GM21737 (cell line): Measurements from ENCODE around the gene NLRP1.

Experiments used
- ATAC-seq: cut with Tn5 transposase; IDR thresholded peaks from one replicate; pipeline ENCODE4 v1.9.1; 2021; ENCODE audit warnings: mild to moderate bottlenecking, moderate library complexity; ENCODE audit not compliant: unreplicated experiment

NLRP1 gene

DNA sequence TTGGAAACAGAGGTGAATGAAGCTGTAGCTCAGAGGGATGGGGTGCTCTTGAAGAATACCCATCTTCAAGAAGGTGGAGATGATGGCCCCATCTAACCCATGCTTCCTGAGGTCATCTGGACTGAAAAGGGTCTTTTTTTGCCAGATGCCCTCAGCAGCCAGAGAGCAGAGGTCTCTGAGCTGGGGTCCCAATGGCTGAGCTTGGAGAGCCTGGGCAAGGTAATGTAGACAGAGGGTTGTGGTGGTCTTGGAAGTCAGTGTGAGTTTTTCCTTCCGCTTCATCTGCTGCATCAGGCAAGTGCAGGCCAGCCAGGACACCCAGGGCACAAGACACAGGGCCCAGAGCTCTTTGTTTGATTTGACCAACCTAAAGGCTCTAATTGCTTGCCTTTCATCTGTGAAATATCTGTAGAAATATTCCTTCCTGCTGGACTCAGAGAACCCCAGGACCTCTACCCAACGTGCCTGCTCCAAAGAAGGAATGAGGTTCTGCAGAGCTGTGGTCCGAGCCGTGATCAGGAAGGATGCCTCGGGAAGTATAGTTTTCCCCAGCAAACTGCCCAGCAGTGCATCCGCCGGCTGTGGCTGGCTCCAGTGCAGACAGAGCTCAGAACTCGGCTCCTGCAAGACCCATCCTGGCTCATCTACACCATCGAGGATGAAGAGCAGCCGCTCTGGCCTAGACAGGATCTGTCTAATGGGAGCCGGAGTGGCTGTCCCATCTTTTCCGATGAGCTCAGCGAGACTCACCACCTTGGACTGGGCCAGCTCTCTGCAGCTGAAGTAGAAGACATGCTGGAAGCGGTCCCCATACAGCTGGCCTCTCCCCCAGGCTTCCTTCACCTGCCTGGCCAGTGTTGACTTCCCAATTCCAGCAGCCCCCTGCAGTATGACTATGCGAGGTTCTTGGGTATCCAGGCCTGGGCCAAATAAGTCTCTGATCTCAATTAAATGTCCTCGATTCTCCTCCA is 25.2 kb downstream of the NLRP1 start:
- no peak for ATAC-seq

DNA sequence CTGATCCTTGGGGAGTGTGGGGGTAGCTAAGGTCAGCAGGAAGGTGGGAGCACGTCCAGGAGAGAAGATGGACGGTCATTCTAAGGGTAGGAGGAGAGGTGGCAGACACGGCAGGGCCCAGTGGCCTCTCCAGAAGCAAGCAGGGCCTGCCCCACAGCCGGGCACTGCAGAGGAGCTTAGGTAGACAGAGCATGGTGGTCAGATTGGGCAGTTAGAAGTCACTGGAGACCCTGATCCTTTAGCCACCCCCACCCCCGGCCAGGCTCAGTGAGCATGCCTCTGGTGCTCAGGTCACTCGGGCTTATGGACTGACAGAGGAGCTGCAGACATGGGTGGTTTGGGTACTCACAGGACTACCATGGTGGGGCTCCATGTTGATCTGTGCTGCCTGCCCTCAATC is 26.3 kb downstream of the NLRP1 start:
- ATAC-seq: no peak

DNA sequence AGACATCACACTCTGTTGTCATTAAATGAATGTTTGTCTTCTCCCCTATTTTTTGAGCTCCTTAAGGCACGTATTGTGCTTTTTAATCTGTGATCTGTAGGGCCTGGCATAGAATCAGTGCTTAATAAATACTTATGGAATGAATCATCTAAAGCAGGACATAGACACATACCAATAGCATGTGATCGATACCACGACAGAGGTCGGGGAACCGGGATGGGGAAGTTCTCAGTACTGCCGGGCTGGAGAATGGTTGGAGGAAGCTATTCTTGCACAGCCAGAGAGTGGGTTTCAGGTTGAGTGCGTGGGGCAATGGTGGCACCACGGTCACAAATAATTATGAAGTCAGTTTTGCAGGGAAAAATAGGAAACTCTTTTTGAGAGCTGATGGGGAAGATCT is 26.8 kb downstream of the NLRP1 start:
- ATAC-seq: no peak

DNA sequence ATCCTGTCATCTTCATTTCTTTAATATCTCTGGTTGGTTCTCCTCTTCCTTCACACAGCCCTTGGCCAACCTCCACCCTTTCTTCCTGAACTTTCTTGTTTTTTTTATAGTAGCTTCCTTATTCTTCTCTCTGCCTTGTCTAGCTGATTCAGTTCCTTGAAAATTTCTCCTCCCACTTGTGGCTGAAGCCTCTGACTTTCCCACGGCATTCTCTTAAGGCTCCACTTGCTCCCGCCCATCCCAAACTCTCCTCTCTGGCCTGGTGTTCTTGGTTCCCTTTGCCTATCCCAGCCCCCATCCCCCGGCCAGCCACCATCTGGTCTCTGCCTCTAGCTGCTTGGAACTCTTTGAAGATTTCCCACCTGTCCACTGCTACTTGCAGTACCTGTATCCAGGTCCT is 29.1 kb downstream of the NLRP1 start:
- ATAC-seq: no peak

DNA sequence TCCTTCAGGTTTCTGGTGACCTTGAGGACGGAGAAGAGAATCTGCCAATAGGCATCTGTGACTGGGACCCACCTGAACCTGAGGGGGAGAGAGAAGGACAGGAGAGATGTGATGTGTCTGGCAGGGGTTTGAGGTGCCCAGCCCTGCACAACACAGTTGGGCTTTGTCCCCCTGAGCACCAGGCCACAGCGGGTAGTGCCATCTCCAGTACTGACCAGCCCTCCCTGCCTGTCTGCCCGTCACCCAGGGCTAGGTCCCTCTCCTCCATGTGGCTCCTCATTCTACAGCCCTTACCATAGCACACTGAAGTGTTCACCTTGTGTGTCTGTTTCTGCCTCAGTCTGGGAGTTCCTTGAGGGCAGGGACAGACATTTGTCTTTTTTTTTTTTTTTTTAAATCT is 30.8 kb downstream of the NLRP1 start:
- no peak for ATAC-seq

DNA sequence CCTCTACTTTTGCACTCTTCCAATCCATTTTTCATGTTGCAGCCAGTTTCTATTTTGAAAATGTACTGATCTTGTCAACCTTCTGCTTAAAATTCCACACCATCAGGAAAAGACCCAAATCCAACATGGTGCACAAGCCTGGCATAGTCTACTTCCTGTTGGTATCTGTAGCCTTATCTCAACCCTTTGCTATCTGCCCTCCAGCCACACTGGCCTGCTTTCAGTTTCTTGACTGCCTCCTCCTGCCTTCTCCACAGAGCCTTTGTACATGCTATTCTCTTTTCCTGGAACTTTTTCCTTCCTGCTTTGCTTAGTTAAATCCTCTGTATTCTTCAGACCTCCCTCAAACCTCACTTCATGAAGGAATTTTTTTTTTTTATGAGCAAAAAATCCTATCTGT is 31.5 kb downstream of the NLRP1 start:
- ATAC-seq: no peak

DNA sequence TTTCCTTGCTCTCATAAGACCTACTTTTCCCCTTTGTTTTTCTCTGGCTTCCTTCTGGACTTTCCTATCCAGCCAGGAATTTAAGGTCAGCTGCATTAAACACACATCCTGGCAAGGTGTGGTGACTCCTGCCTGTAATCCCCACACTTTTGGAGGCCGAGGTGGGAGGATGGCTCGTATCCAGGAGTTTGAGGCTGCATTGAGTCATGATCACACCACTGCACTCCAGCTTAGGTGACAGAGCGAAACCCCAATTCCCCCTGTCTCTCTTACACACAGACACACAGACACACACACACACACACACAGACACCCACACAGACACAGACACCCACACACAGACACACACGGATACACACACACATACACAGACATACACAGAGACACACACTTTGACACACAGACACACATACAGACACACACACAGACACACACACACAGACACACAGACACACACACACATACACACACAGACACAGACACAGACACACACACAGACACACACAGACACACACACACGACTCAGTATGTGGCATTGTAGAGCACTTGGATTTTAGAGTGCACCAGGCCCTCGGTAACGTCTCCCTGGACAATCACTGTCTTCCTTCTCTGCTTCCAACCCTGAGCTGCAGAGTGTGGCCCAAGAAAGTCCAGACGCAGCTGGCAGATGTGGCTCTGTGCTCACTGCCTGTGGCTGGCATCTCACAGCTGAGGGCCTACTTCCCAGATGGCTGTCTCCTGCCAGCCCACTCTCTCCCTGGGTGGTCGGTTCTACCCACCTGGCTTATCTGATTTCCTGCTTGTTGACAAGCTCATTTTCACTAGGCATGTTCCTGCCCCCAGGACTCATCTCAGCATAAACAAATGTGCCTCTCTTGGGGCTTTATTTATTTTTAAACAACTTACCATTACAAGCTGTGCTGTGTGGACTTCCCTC is 39.0 kb downstream of the NLRP1 start:
- no peak for ATAC-seq

DNA sequence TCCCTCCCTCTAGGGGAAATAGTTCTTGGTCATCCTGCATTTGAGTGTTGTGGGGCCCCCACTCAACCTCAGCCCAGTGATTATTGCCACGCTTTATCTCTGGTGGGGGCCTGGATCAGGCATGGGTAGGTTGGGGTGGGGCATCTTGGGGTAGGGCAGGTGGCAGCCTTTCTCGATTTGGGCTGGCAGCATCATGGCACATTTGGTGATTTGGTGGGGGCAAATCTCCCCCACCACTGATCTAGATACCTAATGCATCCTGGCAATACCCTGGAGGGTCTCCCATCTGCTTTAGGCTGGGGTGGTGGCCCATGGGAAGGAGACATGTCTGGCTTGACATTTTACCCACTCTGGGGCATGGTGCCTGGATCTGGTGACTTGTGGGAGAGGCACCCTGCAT is 40.2 kb downstream of the NLRP1 start:
- no peak for ATAC-seq

DNA sequence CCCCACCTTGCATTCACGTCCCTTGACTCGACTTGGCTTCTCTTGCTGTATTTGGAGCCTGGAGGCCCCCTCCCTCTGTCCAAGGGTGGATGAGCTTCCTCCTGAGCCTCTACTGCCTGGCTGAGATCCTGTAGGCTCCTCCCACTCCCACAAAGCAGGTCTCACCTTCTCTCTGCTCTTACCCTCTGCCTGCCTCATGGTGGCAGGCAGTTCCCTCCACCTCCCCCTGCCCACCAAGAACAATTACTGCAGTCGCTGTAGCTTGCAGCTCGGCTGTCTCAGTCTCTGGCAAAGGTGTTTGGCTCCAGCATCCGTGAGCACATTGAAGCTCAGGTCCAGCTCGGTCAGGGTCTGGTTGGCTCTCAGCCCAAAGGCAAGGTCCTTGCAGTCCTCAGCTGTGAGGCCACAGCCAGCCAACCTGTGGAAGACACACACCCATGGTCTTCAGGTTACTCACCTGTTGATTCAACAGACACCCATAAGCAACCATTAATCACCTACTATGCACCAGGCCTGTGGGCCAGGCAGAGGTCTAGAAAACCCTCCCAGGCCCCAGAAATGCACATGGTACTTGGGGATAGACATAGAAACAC is 42.6 kb downstream of the NLRP1 start:
- ATAC-seq: no peak

DNA sequence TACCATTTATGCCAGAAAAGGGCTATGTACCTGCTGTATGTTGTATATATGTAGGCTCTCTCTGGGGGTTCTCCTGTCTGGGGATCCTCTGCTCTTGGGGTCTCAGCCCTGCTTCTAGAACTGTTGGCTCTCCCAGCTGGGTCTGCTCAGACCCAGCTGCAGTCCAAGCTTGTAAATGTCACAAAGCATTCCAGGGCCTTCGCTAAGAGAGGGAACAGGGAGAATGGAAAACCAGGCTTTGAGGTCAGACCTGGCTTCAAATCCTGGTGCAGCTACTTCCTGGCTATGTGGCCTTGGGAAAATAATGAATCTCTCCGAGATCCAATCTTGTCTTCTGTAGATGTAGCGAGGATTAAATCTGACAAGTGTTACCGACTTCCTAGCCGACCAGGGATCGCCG is 44.0 kb downstream of the NLRP1 start:
- no peak for ATAC-seq

DNA sequence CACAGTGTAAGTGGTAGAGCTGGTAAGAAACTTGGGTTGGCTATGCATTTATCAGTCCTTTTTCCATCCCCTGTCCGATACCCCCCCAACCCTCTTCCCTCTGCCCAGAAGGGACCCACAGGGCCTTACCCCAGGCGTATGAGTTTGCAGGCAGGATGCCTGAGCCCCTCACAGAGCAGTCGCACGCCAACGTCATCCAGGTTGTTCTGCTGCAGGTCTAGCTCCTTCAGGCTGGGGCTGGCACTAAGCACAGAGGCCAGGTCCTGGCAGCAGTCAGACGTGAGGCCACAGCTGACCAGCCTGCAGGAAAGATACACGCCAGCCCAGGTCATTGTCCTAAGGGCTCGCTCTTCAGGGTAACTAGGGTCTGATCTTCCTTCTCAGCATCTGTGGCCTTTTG is 45.0 kb downstream of the NLRP1 start:
- ATAC-seq: no peak

DNA sequence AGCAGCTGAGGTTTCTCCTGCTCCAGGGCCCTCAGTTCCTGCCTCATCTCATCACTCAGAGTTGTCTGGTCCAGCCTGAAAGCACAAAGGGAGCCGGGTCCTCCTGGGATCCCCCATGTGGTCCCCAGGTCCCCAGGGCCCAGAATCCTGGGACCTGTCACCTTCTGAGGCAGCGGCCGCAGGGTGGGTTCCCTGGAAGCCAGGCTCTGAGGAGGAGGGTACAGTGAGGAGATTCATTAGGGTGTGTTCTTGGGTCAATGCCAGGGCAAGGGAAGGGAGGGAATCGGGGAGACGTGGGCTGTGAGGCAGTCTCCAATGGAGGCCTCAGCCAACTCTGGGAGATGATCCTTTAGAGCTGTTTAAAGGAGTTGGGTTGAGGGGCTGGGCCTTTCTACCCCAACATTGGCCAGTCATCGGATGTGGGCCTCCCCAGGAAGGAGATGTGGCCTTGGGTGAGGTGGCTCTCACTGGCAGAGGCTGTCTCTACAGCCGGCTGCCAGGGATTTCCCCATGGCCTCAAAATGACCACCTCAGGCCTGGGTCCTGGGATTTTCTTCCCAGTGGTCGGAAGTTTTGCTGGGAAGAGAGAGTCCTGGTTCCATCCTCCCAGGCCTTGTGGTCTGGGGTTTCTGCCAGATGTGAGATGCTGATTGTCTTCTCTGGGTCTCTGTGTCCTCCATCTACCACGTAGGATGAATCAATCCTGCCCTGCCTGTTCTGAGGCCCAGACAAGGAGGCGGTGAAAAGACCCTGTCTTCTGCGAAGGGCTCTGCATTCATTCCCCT is 47.3 kb downstream of the NLRP1 start:
- no peak for ATAC-seq

DNA sequence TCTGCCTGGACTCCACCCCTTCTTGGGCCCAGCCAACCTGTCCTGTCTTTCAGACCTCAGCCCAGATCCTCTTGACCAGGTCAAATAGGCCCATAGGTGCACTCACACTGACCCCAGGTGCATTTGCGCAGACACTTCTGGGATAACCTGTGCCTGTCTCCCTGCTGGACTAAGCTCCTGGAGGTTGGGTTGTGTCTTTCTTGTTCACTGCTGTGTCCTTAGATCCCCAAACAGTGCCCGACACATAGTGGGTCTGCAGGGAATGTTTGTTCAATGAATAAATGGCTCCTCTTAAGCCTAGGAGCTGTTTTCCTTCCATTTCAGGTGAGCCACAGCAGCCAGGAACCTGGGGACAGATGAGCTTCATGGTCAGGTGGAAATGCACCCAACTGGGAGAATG is 48.9 kb downstream of the NLRP1 start:
- ATAC-seq: no peak

DNA sequence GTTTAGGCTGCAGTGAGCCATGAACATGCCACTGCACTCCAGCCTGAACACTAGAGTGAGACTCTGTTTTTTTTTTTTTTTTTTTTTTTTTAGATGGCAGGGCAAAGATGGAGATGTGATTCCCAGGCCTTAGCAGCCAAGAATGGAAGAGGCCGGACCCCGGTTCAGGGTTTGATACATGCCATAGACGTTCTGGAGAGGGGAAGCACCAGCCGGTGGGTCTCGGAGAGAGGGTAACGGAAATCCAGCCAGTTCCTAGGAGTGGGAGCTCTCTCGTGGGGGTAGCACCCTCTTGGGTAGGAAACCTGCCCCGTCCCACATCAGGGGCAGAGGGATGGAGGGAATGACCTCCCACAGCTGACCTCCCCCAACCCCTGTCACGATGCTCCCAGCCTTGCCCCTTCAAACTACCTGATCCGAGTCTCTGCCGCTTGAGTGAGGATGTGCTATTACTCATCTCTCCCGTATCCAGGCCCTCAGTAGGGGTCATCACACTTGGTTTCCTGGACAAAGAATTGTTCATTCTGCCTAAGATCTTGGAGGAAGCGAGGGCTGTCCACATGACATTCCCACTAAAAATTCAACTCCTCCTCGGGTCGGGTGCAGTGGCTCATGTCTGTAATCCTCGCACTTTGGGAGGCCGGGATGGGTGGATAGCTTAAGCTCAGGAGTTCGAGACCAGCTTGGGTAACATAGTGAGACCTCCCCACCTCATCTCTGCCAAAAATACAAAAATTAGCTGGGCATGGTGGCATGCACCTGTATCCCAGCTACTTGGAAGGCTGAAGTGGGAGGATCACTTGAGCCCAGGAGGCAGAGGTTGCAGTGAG is 50.6 kb downstream of the NLRP1 start:
- no peak for ATAC-seq

DNA sequence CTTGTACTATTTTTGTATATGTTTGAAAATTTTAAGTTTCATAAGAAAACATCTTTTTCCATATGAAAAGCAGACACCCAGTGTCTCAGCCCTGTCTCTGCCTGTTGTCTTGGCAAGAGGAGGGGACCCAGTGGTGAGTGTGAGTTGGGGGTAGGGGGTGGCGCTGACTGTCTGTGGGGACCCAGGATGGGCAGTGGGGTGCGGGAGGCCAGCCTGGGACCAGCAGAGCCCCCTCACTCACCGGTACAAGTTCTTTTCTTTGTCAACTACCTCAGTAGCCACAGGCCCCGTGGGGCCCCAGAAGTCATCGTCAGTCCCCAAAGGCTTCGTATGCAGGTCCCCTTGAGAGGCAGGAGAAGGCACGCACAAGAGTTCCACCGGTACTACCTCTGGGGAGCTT is 51.7 kb downstream of the NLRP1 start:
- ATAC-seq: no peak

DNA sequence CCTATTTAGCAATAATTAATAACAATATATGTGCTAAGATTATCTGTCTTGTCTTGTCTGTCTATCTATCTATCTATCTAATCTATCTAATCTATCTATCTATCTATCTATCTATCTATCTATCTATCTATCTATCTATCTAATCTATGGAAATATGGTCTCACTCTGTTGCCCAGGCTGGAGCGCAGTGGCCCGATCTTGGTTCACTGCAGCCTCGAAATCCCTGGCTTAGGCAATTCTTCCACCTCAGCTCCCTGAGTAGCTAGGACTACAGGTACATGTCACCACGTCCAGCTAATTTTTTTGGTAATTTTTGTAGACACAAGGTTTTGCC is 53.3 kb downstream of the NLRP1 start:
- no peak for ATAC-seq

DNA sequence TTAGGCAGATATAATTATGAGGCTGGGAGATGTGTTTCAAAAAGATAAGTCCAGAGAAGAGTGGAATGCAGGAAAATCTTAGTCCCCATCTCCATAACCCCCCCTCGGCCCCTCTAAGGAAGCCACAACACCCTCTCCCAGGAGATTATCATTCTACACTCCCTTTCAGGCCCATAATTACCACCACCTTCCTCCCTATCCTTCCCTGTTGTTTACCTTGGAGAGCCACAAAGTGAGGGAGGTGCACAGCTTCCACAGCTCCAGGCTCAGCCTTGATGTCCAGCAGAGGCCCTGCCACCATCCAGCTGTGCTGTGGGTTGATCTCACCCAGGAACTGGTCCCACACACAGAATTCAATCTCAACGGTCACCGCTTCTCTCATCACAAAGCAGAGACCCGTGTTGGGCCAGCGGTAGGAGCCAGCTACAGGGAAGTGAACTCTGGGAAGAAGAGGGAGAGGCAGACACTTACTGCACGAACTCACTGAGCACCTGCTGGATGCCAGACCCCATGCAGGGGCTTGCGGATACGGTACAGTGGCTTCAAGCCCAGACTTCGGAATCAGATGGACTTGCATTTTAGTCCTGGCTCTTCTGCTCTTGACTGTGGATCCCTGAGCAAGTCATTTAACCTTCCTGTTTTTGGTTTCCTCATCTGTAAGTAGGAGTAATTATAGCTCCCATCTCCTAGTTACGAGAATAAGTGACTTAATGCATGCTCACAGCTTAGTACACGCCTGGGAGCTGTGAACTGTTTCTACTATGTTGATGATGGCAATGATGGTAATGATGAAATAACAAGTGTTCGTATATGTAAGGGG is 53.8 kb downstream of the NLRP1 start:
- no peak for ATAC-seq

DNA sequence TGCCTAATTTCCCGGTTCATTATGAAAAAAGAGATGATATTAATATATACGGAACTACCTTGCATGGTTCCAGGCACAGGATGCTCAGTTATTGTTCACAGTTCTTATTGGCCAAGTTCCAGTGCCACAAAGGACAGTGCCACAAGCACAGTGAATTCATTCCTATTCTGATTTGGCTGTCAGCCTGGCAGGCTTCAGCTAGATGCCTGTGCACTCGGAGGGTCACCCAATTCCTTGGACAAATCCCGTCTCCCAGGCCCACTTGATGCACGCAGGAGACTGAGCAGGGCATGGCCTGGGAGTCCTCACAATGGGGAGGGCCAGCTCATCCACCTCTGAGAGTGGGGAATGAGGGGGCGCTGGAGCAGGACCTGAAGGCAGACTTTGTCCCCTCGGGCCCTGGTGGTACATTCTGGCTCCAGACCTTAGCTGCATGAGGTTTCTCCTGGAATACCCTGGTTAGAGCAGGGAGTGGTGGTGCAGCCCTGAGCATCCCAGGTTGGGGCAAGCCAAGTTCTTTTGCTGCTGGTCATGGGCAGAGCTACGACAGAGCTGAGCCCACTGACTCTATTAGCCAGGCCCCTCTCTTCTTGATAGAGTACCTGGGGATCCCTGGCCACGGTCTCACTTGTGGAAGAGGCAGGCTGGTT is 56.6 kb downstream of the NLRP1 start:
- ATAC-seq: no peak
